Central memory CD8-positive, alpha-beta T cell (primary cell): Measurements from ENCODE around the gene SLIT3.

Experiments used
- ATAC-seq: fragments of 150-1000 bp; cut with Tn5 transposase; replicated peaks from 2 replicates; pipeline ENCODE4 v1.10.0; 2022; ENCODE audit warnings: mild to moderate bottlenecking, moderate FRiP score, moderate number of reproducible peaks; ENCODE audit not compliant: poor library complexity, severe bottlenecking; ENCODE audit errors: extremely low read depth
- DNase-seq, 2 donors: peaks; one replicate each; pipeline ENCODE4 v3.0.0; 2021; ENCODE audit warnings: low spot score in 2 of 2
- H3K27ac Mint-ChIP-seq: one replicate; pipeline ENCODE4 v1.8.0; 2022; ENCODE audit warnings: low read depth, mild to moderate bottlenecking, moderate library complexity, mixed read lengths
- H3K27me3 Mint-ChIP-seq: one replicate; pipeline ENCODE4 v1.8.0; 2022; ENCODE audit warnings: mixed read lengths
- H3K36me3 Mint-ChIP-seq: one replicate; pipeline ENCODE4 v1.8.0; 2022; ENCODE audit warnings: mild to moderate bottlenecking, moderate library complexity, mixed read lengths; ENCODE audit not compliant: insufficient read depth
- H3K4me1 Mint-ChIP-seq: one replicate; pipeline ENCODE4 v1.8.0; 2022; ENCODE audit warnings: mixed read lengths
- H3K4me3 Mint-ChIP-seq: one replicate; pipeline ENCODE4 v1.8.0; 2022; ENCODE audit warnings: mild to moderate bottlenecking, moderate library complexity, mixed read lengths
- H3K9me3 Mint-ChIP-seq: one replicate; pipeline ENCODE4 v1.8.0; 2022; ENCODE audit warnings: mixed read lengths

Gene SLIT3

DNA sequence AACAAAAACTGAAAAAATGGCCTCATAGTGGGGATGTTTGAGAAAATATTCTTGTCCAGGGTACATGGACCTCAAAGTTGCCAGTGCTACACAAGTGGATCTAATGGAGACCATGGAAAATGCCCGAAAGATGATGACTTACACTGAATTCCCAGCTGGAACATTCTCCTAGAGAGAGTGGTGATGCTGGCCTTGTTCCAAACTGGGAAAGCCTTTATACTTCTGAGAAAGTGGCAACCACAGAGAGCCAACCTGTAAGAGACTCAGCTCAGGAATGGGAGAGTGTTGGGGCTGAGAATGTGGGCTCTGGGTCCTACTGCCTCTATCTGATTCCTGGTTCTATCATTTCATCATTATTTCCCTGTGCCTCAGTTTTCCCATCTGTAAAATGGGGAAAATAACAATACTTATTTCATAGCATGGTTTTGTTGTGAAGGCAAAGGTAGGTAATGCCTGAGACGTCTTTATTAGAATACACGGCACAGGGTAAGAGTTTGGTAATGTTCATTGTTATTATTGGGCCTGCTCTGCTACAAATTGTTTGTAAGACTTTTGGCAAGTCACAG lies 492.8 kb downstream of the SLIT3 start:
- ATAC-seq (no peak), DNase-seq (no peak)
- H3K9me3 Mint-ChIP-seq = no peaks in the 10 kb centered on the region
- no peak overlapping the region for H3K27ac Mint-ChIP-seq
- H3K4me1 Mint-ChIP-seq = no peaks in the 10 kb centered on the region
- no peak overlapping the region for H3K4me3 Mint-ChIP-seq
- peaks cover 32% of the 10 kb centered on the region for H3K27me3 Mint-ChIP-seq
- peaks cover 3% of the 10 kb centered on the region for H3K36me3 Mint-ChIP-seq

DNA sequence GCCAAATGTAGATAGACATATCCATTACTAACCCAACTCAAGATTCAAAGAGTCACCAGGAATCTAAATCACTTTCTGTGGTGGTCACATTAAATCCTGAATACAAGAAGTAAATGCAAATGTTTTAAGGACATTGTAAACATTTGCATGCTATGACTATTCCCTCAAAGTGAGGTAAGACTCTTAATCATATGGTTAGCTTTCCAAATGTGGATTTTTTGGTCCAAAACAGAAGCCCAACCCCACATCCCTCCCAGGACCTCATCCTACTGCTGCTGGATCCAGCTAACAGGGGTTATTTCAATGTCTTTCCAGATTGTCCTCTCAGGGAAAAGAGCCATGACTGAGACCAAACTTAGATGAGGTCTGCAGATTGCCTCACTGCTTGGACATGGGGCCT lies 493.7 kb downstream of the SLIT3 start:
- Mint-ChIP-seq H3K27ac (no peak overlapping the region), H3K9me3 (no peaks in the 10 kb centered on the region), H3K4me3 (no peak overlapping the region), H3K4me1 (no peaks in the 10 kb centered on the region), H3K36me3 (peaks cover 3% of the 10 kb centered on the region), H3K27me3 (peaks cover 32% of the 10 kb centered on the region)
- DNase-seq (no peak), ATAC-seq (no peak)

DNA sequence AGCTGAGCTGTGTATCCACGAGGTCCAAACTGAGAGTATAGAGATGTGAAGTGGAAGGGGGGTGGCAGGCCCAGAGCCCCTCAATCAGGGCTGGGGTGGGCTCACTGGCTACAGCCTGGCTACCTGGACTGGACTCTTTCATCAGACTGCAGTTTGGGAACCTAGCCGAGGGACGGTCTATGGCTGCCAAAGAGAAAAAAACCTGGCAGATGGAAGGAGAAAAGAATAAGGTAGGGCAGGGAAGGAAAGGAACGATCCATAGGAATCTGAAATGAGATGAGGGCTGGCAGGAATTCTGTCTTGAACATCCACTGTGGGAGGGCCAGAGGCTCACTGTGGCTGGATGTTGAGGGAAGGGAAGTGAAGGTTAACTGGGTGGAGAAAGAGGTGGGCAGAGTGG lies 497.4 kb downstream of the SLIT3 start:
- no peaks in the 10 kb centered on the region for H3K4me1 Mint-ChIP-seq
- H3K27ac Mint-ChIP-seq = no peak overlapping the region
- H3K9me3 Mint-ChIP-seq = no peaks in the 10 kb centered on the region
- peaks cover 37% of the 10 kb centered on the region for H3K27me3 Mint-ChIP-seq
- DNase-seq (no peak), ATAC-seq (no peak)
- no peak overlapping the region for H3K4me3 Mint-ChIP-seq
- peaks cover 5% of the 10 kb centered on the region for H3K36me3 Mint-ChIP-seq

DNA sequence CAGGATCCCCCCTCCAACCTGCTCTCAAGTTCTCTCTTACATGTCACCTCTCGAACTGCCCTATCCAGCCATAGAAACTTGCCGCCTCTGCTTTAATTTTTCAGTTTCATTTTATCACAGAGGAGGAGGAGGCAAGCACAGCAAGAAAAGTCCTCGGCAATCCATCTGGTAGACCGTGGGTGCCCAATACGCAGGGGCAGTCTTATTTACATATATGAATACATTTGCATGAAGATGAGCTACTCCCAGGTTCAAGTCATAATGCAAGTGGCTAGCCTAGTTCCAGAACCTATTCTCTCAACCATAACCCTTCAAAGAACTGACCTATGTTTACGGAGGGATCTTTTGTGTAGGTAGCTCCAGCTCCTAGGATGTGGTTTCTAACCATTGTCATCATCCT lies 498.6 kb downstream of the SLIT3 start:
- Mint-ChIP-seq H3K4me3 (no peak overlapping the region), H3K27me3 (peaks cover 36% of the 10 kb centered on the region), H3K36me3 (peaks cover 5% of the 10 kb centered on the region), H3K27ac (no peak overlapping the region), H3K4me1 (no peaks in the 10 kb centered on the region), H3K9me3 (no peaks in the 10 kb centered on the region)
- ATAC-seq (no peak), DNase-seq (no peak)

DNA sequence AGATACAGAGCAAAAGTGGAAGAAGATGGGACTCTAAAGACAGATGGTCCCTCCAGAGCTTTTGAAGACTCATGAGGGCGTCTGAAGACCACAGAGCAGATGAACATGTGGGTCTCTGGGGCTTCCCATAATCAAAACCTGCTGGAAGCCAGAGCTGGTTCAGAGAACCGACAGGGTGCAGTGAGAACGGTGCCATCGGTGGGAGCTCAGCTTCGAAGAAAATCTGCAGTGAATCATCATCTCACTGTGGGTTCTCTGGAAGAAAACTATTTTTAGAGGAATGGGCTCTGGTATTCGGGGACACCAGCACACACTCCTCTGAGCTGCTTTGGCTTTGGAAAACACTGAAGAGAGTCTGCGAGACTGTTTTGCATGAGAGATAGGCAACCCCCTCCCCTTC lies 499.4 kb downstream of the SLIT3 start:
- no peak overlapping the region for H3K27ac Mint-ChIP-seq
- no peak for ATAC-seq
- no peaks in the 10 kb centered on the region for H3K4me1 Mint-ChIP-seq
- H3K4me3 Mint-ChIP-seq = no peak overlapping the region
- no peak for DNase-seq
- H3K9me3 Mint-ChIP-seq = no peaks in the 10 kb centered on the region
- peaks cover 36% of the 10 kb centered on the region for H3K27me3 Mint-ChIP-seq
- peaks cover 5% of the 10 kb centered on the region for H3K36me3 Mint-ChIP-seq

DNA sequence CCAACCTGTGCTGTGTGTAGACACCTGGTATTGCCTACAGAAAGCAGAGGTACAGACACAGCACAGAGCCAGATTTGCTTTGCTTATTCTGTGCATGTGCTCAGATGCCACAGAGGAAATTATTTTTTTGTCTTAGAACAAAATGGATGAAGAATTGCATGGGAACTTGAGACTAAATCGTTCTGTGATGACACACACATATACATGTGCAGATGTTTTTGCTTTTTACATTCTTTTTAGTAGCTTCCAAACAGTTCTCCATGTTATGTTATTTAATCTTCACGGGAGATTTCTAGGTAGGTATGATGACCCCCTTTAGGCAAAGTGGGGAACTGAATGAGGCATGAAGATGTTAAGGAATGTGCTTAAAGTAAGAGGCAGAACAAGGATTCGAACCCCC lies 500.2 kb downstream of the SLIT3 start:
- ATAC-seq (no peak), DNase-seq (no peak)
- no peaks in the 10 kb centered on the region for H3K9me3 Mint-ChIP-seq
- H3K4me1 Mint-ChIP-seq = no peaks in the 10 kb centered on the region
- H3K27me3 Mint-ChIP-seq = peaks cover 36% of the 10 kb centered on the region
- H3K4me3 Mint-ChIP-seq = no peak overlapping the region
- no peak overlapping the region for H3K27ac Mint-ChIP-seq
- H3K36me3 Mint-ChIP-seq = peaks cover 5% of the 10 kb centered on the region

DNA sequence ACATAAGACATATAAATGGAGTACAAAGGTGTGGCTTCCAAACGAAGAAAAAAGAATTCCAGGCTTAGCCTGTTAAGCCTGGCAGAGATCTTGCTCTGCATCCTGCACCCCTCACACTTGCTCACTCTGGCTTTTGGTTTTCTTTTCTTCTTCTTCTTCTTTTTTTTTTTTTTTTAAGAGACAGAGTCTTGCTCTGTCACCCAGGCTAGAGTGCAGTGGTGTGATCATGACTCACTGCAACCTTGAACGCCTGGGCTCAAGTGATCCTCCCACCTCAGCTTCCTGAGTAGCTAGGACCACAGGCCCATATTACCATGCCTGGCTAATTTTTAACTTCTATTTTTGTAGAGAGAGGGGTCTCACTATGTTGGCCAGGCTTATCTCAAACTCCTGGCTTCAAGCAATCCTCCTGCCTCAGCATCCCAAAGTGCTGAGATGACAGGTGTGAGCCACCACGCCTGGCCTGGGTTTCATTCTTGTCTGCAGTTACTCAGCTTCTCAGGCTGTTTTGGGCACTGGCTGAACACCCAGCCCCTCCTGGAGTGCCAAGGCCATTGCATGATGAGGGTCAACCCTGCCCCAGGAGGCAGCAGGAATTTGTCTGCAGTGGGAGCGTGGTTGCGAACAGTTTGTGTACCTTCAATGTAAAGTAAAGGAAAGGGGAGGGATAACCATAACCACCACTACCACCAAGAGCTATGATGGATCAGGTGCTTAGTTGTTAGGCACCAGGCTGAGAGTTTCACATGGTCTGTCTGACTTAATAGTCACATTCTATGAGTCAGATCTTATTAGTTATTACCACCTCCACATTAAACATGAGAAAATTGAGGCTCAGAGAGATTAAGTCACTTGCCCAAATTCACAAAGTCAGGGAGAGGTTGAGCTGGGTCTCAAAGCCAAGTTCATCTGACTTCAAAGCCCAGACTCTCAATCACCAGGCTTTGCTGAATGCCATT lies 502.6 kb downstream of the SLIT3 start:
- ATAC-seq (peak; percentile 36), DNase-seq (no peak)
- no peaks in the 10 kb centered on the region for H3K4me1 Mint-ChIP-seq
- no peak overlapping the region for H3K4me3 Mint-ChIP-seq
- no peaks in the 10 kb centered on the region for H3K9me3 Mint-ChIP-seq
- peaks cover 3% of the 10 kb centered on the region for H3K36me3 Mint-ChIP-seq
- H3K27ac Mint-ChIP-seq = no peak overlapping the region
- H3K27me3 Mint-ChIP-seq = peaks cover 37% of the 10 kb centered on the region

DNA sequence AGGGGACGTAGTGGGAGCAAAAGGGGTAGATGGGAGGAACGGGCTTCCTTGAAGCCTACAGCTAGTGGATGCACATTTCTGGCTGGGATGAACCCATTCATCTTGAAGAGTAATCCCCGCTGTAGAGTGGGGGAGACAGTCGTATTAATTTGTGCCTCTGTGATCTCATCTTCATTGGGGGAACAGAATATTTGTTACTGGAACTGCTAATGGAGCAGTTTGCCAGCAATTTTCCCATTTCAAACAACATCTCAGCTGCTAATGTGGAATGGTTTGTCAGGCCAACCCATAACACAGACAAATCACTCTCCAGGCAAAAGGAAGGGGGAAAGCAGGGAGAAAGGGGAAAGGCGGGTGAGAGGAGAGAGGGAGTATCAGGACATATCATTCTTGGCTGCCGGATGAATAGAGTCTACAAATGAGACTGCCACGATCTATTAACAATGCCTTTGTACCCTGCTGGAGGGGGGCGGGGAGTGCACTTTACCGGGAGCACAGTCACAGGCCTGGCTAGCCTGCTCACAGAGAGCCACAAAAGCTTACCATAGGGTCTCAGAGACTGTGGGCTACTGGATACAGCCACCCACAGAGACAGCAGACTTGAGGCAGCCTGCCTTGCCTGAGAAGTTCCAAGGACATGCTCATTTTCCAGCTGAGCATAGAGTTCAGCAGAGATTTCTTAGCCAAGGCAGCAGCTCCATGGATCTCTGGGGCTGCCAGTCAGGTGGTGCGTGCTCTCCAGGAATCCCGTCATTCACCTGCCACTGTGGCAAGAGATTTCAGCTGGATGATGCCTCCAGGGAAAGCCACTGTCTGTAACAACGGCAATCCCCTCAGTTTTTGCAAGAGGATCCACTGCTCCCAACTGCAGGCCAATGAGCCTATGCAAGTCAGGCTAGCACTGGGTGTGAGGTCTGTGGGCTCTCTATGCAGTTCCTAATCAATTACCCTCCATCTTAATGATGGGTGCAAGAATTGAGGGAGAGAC lies 504.1 kb downstream of the SLIT3 start:
- ATAC-seq (no peak), DNase-seq (no peak)
- Mint-ChIP-seq H3K27me3 (peaks cover 34% of the 10 kb centered on the region), H3K4me3 (no peak overlapping the region), H3K27ac (no peak overlapping the region), H3K36me3 (peaks cover 3% of the 10 kb centered on the region), H3K9me3 (no peaks in the 10 kb centered on the region), H3K4me1 (no peaks in the 10 kb centered on the region)

DNA sequence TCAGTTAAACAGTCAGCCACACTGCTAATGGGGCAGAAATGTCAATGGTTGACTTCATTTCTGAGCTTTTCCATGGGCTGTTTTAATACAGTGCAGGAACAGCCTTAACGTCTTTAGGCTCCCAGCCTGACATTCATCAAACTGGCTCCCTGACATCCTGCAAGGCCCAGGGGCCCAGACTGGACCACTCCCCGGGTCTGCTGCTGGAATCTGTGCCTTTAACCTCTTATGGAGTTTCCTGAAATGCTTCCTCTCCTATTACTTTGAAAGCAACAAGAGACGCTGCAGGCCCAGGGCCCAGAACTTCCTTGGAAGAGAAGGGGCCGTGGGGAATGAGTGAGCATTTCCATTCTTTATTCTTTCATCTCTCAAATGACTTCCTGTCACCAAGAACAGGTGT lies 504.9 kb downstream of the SLIT3 start:
- Mint-ChIP-seq H3K9me3 (no peaks in the 10 kb centered on the region), H3K4me1 (no peaks in the 10 kb centered on the region), H3K27me3 (peaks cover 25% of the 10 kb centered on the region), H3K27ac (no peak overlapping the region), H3K36me3 (peaks cover 3% of the 10 kb centered on the region), H3K4me3 (no peak overlapping the region)
- DNase-seq (no peak), ATAC-seq (no peak)

DNA sequence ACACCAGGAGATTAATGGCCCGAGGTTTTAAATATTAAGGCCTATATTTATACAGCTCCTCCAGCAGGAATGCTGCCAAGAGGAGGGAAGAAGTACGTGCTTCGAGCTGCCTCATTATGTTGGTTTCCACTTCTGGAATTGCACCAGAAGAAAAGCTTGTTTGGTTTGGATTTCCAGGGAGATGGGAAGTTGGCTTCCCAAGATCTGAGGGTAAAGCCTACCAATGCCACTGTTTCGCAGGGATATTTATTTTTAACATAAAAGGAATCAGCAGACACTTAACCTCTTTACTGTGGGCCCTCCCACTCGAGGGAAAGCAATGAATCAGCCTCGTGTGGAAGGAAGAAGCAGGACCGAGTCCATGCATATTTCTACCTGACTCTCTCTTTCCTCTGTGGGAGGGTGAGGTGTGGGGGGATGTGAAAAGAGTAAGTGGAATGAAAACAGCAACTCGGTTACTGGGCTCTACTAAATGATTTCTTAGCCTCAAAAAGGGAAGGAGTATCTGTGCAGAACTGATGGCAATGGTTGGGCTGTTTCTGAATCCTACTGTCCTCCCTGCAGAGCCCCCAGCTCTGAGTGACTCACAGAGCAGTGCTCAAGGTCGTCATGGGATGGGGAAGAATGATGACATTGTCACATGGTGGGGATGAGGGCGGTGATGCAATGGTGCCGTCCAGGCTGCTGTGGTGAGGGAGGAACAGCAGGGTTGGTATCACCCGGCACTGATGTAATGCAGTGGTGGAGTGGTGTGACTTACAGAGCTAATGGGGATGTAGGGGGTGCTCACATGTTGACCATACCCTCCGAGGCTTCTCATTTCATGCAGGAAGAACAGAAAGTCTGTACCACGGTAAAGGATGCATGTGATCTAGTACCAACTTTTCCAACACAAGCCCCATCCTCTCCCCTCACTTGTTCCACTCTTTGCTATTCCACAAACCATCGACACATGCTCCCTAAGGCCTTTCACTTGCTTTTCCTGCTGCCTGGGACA lies 506.8 kb downstream of the SLIT3 start:
- H3K36me3 Mint-ChIP-seq = no peaks in the 10 kb centered on the region
- H3K4me3 Mint-ChIP-seq = no peak overlapping the region
- peaks cover 20% of the 10 kb centered on the region for H3K27me3 Mint-ChIP-seq
- H3K9me3 Mint-ChIP-seq = no peaks in the 10 kb centered on the region
- no peak for DNase-seq
- H3K4me1 Mint-ChIP-seq = no peaks in the 10 kb centered on the region
- no peak overlapping the region for H3K27ac Mint-ChIP-seq
- ATAC-seq = no peak

DNA sequence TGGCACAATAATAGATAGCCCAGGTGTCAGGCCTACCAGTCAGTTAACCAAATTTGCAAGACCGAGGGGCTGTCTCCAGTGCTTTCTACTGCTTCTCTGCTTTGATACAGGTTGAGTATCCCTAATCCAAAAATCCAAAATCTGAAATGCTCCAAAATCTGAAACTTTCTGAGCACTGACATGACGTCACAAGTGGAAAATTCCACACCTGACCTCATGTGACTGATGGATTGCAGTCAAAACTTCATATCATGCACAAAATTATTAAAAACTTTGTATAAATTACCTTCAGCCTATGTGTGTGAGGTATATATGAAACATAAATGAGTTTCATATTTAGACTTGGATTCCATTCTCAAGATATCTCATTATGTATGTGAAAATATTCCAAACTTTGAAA lies 508.3 kb downstream of the SLIT3 start:
- ATAC-seq = no peak
- no peaks in the 10 kb centered on the region for H3K4me1 Mint-ChIP-seq
- no peak for DNase-seq
- no peaks in the 10 kb centered on the region for H3K36me3 Mint-ChIP-seq
- peaks cover 20% of the 10 kb centered on the region for H3K27me3 Mint-ChIP-seq
- no peak overlapping the region for H3K27ac Mint-ChIP-seq
- no peak overlapping the region for H3K4me3 Mint-ChIP-seq
- no peaks in the 10 kb centered on the region for H3K9me3 Mint-ChIP-seq
